Pancreas (tissue), 10 donors: ENCODE data around the gene OVCA2. TPM values are rescaled to one million over a fixed set of nuclear protein-coding genes. Genes with fewer than 3 reads are reported as not detected.

Experiments
- ATAC-seq, 4 donors: fragments of 200-7000 bp; cut with Tn5 transposase; one replicate each; pipeline versions ENCODE4 v1.8.0 to v1.9.1; 2020; ENCODE audit warnings: mild to moderate bottlenecking in 4 of 4, moderate library complexity in 4 of 4
- DNase-seq, 6 donors: peaks; one replicate each; pipeline ENCODE4 v3.0.0-alpha.2; 2020
- FAIRE-seq: peaks from 2 replicates; lab custom pipeline; 2012; peaks lifted over from hg19 to GRCh38; lab: Jason Lieb, UNC
- H3K27ac ChIP-seq, 4 donors: fragments of 200-600 bp; sonication (generic); 1 replicate in 3 of 4; 2 replicates in 1 of 4; pipeline versions ENCODE4 v1.5.0 to v1.8.0; 2020
- H3K27me3 ChIP-seq, 4 donors: fragments of 200-600 bp; one replicate each; pipeline ENCODE4 v1.8.0; 2021
- H3K36me3 ChIP-seq, 3 donors: fragments of 200-600 bp; sonication (generic) in 1 of 3; one replicate each; pipeline versions ENCODE4 v1.5.0 to v1.8.0; 2020 to 2021
- H3K4me1 ChIP-seq, 3 donors: fragments of 200-600 bp; one replicate each; pipeline ENCODE4 v1.8.0; 2021
- H3K4me3 ChIP-seq, 4 donors: fragments of 200-600 bp; sonication (generic) in 2 of 4; one replicate each; pipeline versions ENCODE4 v1.5.0 to v1.8.0; 2020 to 2021
- H3K9me3 ChIP-seq, 4 donors: fragments of 200-600 bp; one replicate each; pipeline ENCODE4 v1.8.0; 2021
- WGBS, 2 donors: extraction: QIAGEN DNeasy Blood & Tissue Kit; methylation state at CpG; one replicate each; pipeline ENCODE4 v1.1.7; 2013; 5-methylcytosine and 5-hydroxymethylcytosine counted together
- intact Hi-C, 3 donors: fragments of 100-400 bp; cut with DNase I; formaldehyde crosslinking; loops; one replicate each; pipeline versions ENCODE4 v1.11.1 to v1.14.2; 2022
- polyA plus RNA-seq, 2 donors: library from polyadenylated mRNA; stranded (reverse); fragments of 200-250 nt; gene quantifications; one replicate each; pipeline ENCODE4 v1.2.3, GENCODE V29; 2013
- total RNA-seq, 6 donors: library from RNA; stranded (reverse); fragmentation: NEBNext Ultra II Directional in 4 of 6; extraction: Animal tissue kit (Norgen Biotek cat#: 25700) in 4 of 6; gene quantifications; one replicate each; pipeline versions ENCODE4 v1.2.1 to v1.2.4, GENCODE V29; 2021 to 2023
- TF ChIP-seq, protein P1 (sequence below), 4 donors: fragments of 200-600 bp; sonication (generic) in 3 of 4; IDR thresholded peaks; one replicate each; pipeline versions ENCODE4 v1.5.0 to v1.8.0; 2021; ENCODE audit warnings: antibody characterized with exemption in 4 of 4
- donor health status: healthy with polysubstance abuse.
- donor health status: DM: no; HTN: no; CAD: no; lungs with moderate emphysema.
- donor health status: DM: no; HTN: no; CAD: no.
- donor health status: control.
- donor health status: control.
- donor health status: Bipolar disorder and iron deficiency.
- donor health status: DM: yes; HTN: yes; CAD: no.
- donor health status: DM: no; HTN: no; CAD: no.
- donor health status: DM: no; HTN: no; CAD: no.
- donor health status: DM: yes; HTN: yes; CAD: no.

Gene OVCA2
- total and polyA plus RNA-seq, 8 donors = 10.4 to 79.3 (median 18.6) TPM

- TF ChIP-seq, protein P1, sequence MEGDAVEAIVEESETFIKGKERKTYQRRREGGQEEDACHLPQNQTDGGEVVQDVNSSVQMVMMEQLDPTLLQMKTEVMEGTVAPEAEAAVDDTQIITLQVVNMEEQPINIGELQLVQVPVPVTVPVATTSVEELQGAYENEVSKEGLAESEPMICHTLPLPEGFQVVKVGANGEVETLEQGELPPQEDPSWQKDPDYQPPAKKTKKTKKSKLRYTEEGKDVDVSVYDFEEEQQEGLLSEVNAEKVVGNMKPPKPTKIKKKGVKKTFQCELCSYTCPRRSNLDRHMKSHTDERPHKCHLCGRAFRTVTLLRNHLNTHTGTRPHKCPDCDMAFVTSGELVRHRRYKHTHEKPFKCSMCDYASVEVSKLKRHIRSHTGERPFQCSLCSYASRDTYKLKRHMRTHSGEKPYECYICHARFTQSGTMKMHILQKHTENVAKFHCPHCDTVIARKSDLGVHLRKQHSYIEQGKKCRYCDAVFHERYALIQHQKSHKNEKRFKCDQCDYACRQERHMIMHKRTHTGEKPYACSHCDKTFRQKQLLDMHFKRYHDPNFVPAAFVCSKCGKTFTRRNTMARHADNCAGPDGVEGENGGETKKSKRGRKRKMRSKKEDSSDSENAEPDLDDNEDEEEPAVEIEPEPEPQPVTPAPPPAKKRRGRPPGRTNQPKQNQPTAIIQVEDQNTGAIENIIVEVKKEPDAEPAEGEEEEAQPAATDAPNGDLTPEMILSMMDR (IDR thresholded peaks at IDR 0.05) = no peak
- Histone ChIP-seq H3K36me3 (no peaks in the 10 kb centered on the region), H3K4me3 (no peak overlapping the region), H3K27ac (peak overlapping the region; percentile 51 to 81 (median 74)), H3K9me3 (no peaks in the 10 kb centered on the region), H3K27me3 (no peaks in the 10 kb centered on the region), H3K4me1 (peaks cover 31 to 41% (median 32%) of the 10 kb centered on the region in 3 donors)
- no peak for FAIRE-seq
- DNase-seq = peak; percentile 82 to 95 (median 83)
- 9% methylated on average over 13 of the region's 13 CpGs for WGBS, 2 donors
- peak; percentile 65 to 81 (median 76) for ATAC-seq
- intact Hi-C loops = no loop called here
These were observed 42.1 kb upstream of the OVCA2 start for GRCh38 chr17:1999557-2000251.

GRCh38 chr17:2002767-2003329 lies 39.0 kb upstream of the OVCA2 start:
- intact Hi-C loops = no loop called here
- TF ChIP-seq, protein P1 (IDR thresholded peaks at IDR 0.05) = no peak
- DNase-seq = peak in 2 of 6 donors; percentile 36 to 45
- no peaks in the 10 kb centered on the region for H3K27me3 ChIP-seq
- peak overlapping the region; percentile 49 to 77 (median 63) for H3K27ac ChIP-seq
- no peak overlapping the region for H3K4me3 ChIP-seq
- no peak for FAIRE-seq
- no peaks in the 10 kb centered on the region for H3K9me3 ChIP-seq
- no peaks in the 10 kb centered on the region for H3K36me3 ChIP-seq
- 67 to 72% methylated on average over 16 of the region's 16 CpGs for WGBS, 2 donors
- peaks cover 16 to 19% (median 17%) of the 10 kb centered on the region in 3 donors for H3K4me1 ChIP-seq
- peak in 2 of 4 donors; percentile 2 to 4 for ATAC-seq

- H3K27ac ChIP-seq = peak overlapping the region; percentile 49 to 77 (median 63)
- ATAC-seq (no peak), DNase-seq (no peak), FAIRE-seq (no peak)
- H3K27me3 ChIP-seq = no peaks in the 10 kb centered on the region
- no peaks in the 10 kb centered on the region for H3K9me3 ChIP-seq
- intact Hi-C loops = no loop called here
- H3K4me3 ChIP-seq = no peak overlapping the region
- 90 to 96% methylated on average over 13 of the region's 13 CpGs for WGBS, 2 donors
- H3K4me1 ChIP-seq = peaks cover 16 to 18% (median 16%) of the 10 kb centered on the region in 3 donors
- no peaks in the 10 kb centered on the region for H3K36me3 ChIP-seq
- TF ChIP-seq, protein P1 (IDR thresholded peaks at IDR 0.05) = no peak
These were observed 38.3 kb upstream of the OVCA2 start for GRCh38 chr17:2003525-2003924.

DNA sequence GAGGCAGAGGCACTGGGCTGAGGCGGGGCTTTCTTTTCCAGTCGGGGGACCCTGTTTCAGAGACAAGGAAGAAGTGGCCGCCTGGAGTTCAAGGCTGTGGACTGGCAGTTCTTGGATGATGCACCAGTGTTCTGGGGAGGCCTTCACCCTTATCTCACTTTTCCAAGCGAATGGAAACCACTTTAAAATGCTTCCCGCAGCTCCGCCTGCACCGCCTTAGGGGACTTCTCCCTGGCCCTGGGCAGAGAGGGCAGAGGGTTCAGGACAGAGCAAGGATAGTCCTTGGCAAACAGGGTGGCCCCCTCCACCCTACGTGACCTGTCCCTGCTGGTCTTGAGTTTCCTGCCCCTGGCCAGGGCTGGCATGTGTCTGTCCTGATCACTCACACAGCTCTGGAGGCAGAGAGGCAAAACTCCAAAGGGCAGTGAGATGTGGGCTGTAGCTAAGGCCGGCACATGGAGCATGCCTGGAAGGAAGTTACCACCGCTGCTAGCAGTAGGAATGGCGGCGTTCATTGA lies 37.3 kb upstream of the OVCA2 start:
- Histone ChIP-seq H3K4me1 (peaks cover 9 to 11% (median 10%) of the 10 kb centered on the region in 3 donors), H3K27ac (peak overlapping the region in 1 of 4 donors; percentile 19), H3K27me3 (no peaks in the 10 kb centered on the region), H3K4me3 (no peak overlapping the region), H3K36me3 (no peaks in the 10 kb centered on the region), H3K9me3 (no peaks in the 10 kb centered on the region)
- ATAC-seq (no peak), DNase-seq (no peak), FAIRE-seq (no peak)
- intact Hi-C loops = no loop called here
- TF ChIP-seq, protein P1 (IDR thresholded peaks at IDR 0.05) = no peak
- WGBS, 2 donors = 68 to 69% methylated on average over 12 of the region's 12 CpGs
